ENCODE measurements around the gene MAPK8IP1.
"Not testable (repeated sequence)": the region's sequence is repeated elsewhere in the genome, so short reads cannot be mapped to it uniquely, and the experiment has no call there.

Gene MAPK8IP1

DNA sequence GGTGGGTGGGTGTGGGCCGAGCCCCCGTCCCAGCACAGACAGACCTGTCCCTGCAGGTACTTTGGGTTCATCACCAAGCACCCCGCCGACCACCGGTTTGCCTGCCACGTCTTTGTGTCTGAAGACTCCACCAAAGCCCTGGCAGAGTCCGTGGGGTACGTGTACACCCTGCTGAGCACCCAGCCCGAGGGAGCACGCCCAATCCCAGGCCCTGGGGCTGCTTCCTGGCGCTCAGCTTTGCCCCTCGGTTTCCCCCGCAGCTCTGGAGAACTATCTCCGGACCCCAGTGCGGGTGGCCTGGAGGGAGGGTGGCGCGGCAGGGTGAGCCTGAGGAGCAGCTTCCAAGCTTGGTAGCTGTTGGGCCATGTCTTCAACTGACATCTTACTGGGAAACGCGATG is 19.6 kb downstream of the MAPK8IP1 start:
- peaks cover 0 to 41% of the 10 kb centered on the region in 2 experiments; a peak in 1 of 3 replicates for H3K36me3 ChIP-seq (ENCODE audit: control insufficient read depth in 2 of 2, insufficient read depth in 1 of 2, low read length in 2 of 2)
- CTCF ChIA-PET = no interaction called here
- TF ChIP-seq BCL11A (tag by site-specific recombination; IDR thresholded peaks at IDR 0.05; ENCODE audit: low read depth) (no peak), ZNF654 (tag by site-specific recombination; IDR thresholded peaks at IDR 0.05; ENCODE audit: low read depth) (no peak), ZNF596 (tag by site-specific recombination; IDR thresholded peaks at IDR 0.05) (no peak), ZNF133 (tag by site-specific recombination; IDR thresholded peaks at IDR 0.05) (no peak), YY2 (tag by site-specific recombination; IDR thresholded peaks at IDR 0.05) (no peak), ZNF112 (tag by site-specific recombination; IDR thresholded peaks at IDR 0.05) (no peak), MEIS1 (CRISPR knock-in tag; IDR thresholded peaks at IDR 0.05; ENCODE audit: borderline replicate concordance) (no peak)
- TF ChIP-seq, protein P1, sequence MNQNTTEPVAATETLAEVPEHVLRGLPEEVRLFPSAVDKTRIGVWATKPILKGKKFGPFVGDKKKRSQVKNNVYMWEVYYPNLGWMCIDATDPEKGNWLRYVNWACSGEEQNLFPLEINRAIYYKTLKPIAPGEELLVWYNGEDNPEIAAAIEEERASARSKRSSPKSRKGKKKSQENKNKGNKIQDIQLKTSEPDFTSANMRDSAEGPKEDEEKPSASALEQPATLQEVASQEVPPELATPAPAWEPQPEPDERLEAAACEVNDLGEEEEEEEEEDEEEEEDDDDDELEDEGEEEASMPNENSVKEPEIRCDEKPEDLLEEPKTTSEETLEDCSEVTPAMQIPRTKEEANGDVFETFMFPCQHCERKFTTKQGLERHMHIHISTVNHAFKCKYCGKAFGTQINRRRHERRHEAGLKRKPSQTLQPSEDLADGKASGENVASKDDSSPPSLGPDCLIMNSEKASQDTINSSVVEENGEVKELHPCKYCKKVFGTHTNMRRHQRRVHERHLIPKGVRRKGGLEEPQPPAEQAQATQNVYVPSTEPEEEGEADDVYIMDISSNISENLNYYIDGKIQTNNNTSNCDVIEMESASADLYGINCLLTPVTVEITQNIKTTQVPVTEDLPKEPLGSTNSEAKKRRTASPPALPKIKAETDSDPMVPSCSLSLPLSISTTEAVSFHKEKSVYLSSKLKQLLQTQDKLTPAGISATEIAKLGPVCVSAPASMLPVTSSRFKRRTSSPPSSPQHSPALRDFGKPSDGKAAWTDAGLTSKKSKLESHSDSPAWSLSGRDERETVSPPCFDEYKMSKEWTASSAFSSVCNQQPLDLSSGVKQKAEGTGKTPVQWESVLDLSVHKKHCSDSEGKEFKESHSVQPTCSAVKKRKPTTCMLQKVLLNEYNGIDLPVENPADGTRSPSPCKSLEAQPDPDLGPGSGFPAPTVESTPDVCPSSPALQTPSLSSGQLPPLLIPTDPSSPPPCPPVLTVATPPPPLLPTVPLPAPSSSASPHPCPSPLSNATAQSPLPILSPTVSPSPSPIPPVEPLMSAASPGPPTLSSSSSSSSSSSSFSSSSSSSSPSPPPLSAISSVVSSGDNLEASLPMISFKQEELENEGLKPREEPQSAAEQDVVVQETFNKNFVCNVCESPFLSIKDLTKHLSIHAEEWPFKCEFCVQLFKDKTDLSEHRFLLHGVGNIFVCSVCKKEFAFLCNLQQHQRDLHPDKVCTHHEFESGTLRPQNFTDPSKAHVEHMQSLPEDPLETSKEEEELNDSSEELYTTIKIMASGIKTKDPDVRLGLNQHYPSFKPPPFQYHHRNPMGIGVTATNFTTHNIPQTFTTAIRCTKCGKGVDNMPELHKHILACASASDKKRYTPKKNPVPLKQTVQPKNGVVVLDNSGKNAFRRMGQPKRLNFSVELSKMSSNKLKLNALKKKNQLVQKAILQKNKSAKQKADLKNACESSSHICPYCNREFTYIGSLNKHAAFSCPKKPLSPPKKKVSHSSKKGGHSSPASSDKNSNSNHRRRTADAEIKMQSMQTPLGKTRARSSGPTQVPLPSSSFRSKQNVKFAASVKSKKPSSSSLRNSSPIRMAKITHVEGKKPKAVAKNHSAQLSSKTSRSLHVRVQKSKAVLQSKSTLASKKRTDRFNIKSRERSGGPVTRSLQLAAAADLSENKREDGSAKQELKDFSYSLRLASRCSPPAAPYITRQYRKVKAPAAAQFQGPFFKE (tag by site-specific recombination; IDR thresholded peaks at IDR 0.05; ENCODE audit: borderline replicate concordance) = no peak
- TF ChIP-seq, protein P2, sequence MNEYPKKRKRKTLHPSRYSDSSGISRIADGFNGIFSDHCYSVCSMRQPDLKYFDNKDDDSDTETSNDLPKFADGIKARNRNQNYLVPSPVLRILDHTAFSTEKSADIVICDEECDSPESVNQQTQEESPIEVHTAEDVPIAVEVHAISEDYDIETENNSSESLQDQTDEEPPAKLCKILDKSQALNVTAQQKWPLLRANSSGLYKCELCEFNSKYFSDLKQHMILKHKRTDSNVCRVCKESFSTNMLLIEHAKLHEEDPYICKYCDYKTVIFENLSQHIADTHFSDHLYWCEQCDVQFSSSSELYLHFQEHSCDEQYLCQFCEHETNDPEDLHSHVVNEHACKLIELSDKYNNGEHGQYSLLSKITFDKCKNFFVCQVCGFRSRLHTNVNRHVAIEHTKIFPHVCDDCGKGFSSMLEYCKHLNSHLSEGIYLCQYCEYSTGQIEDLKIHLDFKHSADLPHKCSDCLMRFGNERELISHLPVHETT (tag by site-specific recombination; IDR thresholded peaks at IDR 0.05) = no peak
- POLR2A ChIA-PET = no interaction called here
- H3K4me3 ChIP-seq (ENCODE audit: low read depth, low read length) = no peak overlapping the region
- H3K27ac ChIP-seq (ENCODE audit: extremely low read depth, low read depth, low read length) = no peak overlapping the region
- no peaks in the 10 kb centered on the region for H3K4me1 ChIP-seq (ENCODE audit: control insufficient read depth, insufficient read depth, low read length)
- H3K9me3 ChIP-seq (ENCODE audit: control insufficient read depth, insufficient read depth, low read depth, low read length) = no peaks in the 10 kb centered on the region

DNA sequence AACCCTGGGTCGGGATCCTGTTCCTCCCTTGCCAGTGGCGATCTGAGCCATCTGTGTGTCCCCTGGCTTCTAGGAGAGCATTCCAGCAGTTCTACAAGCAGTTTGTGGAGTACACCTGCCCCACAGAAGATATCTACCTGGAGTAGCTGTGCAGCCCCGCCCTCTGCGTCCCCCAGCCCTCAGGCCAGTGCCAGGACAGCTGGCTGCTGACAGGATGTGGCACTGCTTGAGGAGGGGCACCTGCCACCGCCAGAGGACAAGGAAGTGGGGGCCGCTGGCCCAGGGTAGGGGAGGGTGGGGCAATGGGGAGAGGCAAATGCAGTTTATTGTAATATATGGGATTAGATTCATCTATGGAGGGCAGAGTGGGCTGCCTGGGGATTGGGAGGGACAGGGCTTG is 20.1 kb downstream of the MAPK8IP1 start:
- peaks cover 0 to 46% of the 10 kb centered on the region in 2 experiments; a peak in 1 of 3 replicates for H3K36me3 ChIP-seq (ENCODE audit: control insufficient read depth in 2 of 2, insufficient read depth in 1 of 2, low read length in 2 of 2)
- CTCF ChIA-PET; H3K4me1 ChIP-seq (ENCODE audit: control insufficient read depth, insufficient read depth, low read length); H3K9me3 ChIP-seq (ENCODE audit: control insufficient read depth, insufficient read depth, low read depth, low read length); POLR2A ChIA-PET; H3K27ac ChIP-seq (ENCODE audit: extremely low read depth, low read depth, low read length); H3K4me3 ChIP-seq (ENCODE audit: low read depth, low read length): not testable (repeated sequence)

- H3K9me3 ChIP-seq (ENCODE audit: control insufficient read depth, insufficient read depth, low read depth, low read length) = no peaks in the 10 kb centered on the region
- ChIA-PET POLR2A (interaction anchor here (0.7 kb wide), 1 partner anchor 9 kb away, joined by 4 read pairs; no protein-coding TSS in a partner anchor), CTCF (no interaction called here)
- TF ChIP-seq ZNF157 (tag by site-specific recombination; IDR thresholded peaks at IDR 0.05) = no peak
- no peak for TF ChIP-seq WT1 (tag by site-specific recombination; IDR thresholded peaks at IDR 0.05)
- H3K4me3 ChIP-seq (ENCODE audit: low read depth, low read length) = no peak overlapping the region
- H3K36me3 ChIP-seq (ENCODE audit: control insufficient read depth in 2 of 2, insufficient read depth in 1 of 2, low read length in 2 of 2) = peaks cover 0 to 52% of the 10 kb centered on the region in 2 experiments; a peak in 1 of 3 replicates
- no peak overlapping the region for H3K27ac ChIP-seq (ENCODE audit: extremely low read depth, low read depth, low read length)
- no peaks in the 10 kb centered on the region for H3K4me1 ChIP-seq (ENCODE audit: control insufficient read depth, insufficient read depth, low read length)
These were observed 20.7 kb downstream of the MAPK8IP1 start for GRCh38 chr11:45906096-45906682.

Data from HEK293 (cell line).